HG03159 (cell line): ENCODE results near the gene CNOT6.

Experiments used
- ATAC-seq: cut with Tn5 transposase; IDR thresholded peaks from one replicate; pipeline ENCODE4 v1.9.1; 2021; ENCODE audit warnings: mild to moderate bottlenecking, moderate library complexity; ENCODE audit not compliant: unreplicated experiment

The CNOT6 gene

GRCh38 chr5:180558232-180558631 lies 64.1 kb downstream of the CNOT6 start:
- no peak for ATAC-seq

- no peak for ATAC-seq
These were observed 69.8 kb downstream of the CNOT6 start for GRCh38 chr5:180563994-180564393.

- ATAC-seq: no peak
These were observed 74.7 kb downstream of the CNOT6 start for GRCh38 chr5:180568914-180569313.

GRCh38 chr5:180575571-180575970 lies 81.4 kb downstream of the CNOT6 start:
- no peak for ATAC-seq

- no peak for ATAC-seq
These were observed 86.5 kb downstream of the CNOT6 start for GRCh38 chr5:180580681-180581080.

- no peak for ATAC-seq
These were observed 89.6 kb downstream of the CNOT6 start for GRCh38 chr5:180583738-180584137.

GRCh38 chr5:180586204-180586603 lies 92.0 kb downstream of the CNOT6 start:
- no peak for ATAC-seq

- no peak for ATAC-seq
These were observed 92.7 kb downstream of the CNOT6 start for GRCh38 chr5:180586870-180587269.

- ATAC-seq: no peak
These were observed 95.8 kb downstream of the CNOT6 start for GRCh38 chr5:180589771-180590542.

GRCh38 chr5:180590543-180591310 lies 96.5 kb downstream of the CNOT6 start:
- no peak for ATAC-seq

- ATAC-seq: no peak
These were observed 97.2 kb downstream of the CNOT6 start, which contains the start of gene SCGB3A1 for GRCh38 chr5:180591311-180591887. Gene SCGB3A1, minus strand, starts transcription at chr5:180591499. Its CDS starts 37 bp downstream, at chr5:180591462.

- ATAC-seq: no peak
These were observed 98.0 kb downstream of the CNOT6 start for GRCh38 chr5:180592176-180592575.

- ATAC-seq: no peak
These were observed 99.4 kb downstream of the CNOT6 start for GRCh38 chr5:180593446-180594206.

GRCh38 chr5:180594311-180595045 lies 100.3 kb downstream of the CNOT6 start:
- no peak for ATAC-seq

GRCh38 chr5:180595046-180595379 lies 100.8 kb downstream of the CNOT6 start:
- no peak for ATAC-seq

- no peak for ATAC-seq
These were observed 101.4 kb downstream of the CNOT6 start for GRCh38 chr5:180595381-180596114.

GRCh38 chr5:180596115-180596667 lies 102.0 kb downstream of the CNOT6 start:
- no peak for ATAC-seq

- ATAC-seq: no peak
These were observed 102.6 kb downstream of the CNOT6 start for GRCh38 chr5:180596668-180597231.

GRCh38 chr5:180598316-180598701 lies 104.1 kb downstream of the CNOT6 start:
- no peak for ATAC-seq
